Adrenal gland (tissue), 5 donors: ENCODE results near the gene RAET1E.

Source experiments
- POLR2A ChIP-seq, 2 donors: fragments of 450-650 bp; IDR thresholded peaks; one replicate each; pipeline ENCODE4 v1.6.1; 2017; ENCODE audit warnings: antibody characterized with exemption in 2 of 2, mild to moderate bottlenecking in 2 of 2, moderate library complexity in 1 of 2
- TF ChIP-seq, protein P1 (sequence below), 6 experiments: fragments of 450-650 bp in 4 of 6; fragments of 200-600 bp in 2 of 6; sonication (generic) in 1 of 6; IDR thresholded peaks; 1 replicate in 5 of 6; 2 replicates in 1 of 6; pipeline versions ENCODE4 v1.5.1 to v1.8.0; 2016 to 2021; ENCODE audit warnings: antibody characterized with exemption in 6 of 6, mild to moderate bottlenecking in 2 of 6, moderate library complexity in 1 of 6
- donor health status: DM: no; HTN: no; CAD: no.

GRCh38 chr6:149859368-149859767 lies 38.5 kb downstream of the RAET1E start:
- TF ChIP-seq, protein P1, sequence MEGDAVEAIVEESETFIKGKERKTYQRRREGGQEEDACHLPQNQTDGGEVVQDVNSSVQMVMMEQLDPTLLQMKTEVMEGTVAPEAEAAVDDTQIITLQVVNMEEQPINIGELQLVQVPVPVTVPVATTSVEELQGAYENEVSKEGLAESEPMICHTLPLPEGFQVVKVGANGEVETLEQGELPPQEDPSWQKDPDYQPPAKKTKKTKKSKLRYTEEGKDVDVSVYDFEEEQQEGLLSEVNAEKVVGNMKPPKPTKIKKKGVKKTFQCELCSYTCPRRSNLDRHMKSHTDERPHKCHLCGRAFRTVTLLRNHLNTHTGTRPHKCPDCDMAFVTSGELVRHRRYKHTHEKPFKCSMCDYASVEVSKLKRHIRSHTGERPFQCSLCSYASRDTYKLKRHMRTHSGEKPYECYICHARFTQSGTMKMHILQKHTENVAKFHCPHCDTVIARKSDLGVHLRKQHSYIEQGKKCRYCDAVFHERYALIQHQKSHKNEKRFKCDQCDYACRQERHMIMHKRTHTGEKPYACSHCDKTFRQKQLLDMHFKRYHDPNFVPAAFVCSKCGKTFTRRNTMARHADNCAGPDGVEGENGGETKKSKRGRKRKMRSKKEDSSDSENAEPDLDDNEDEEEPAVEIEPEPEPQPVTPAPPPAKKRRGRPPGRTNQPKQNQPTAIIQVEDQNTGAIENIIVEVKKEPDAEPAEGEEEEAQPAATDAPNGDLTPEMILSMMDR (IDR thresholded peaks at IDR 0.05) = no peak
- TF ChIP-seq POLR2A (IDR thresholded peaks at IDR 0.05) = no peak
